Pancreas (tissue), 10 donors: ENCODE results near the gene IL1RAP. TPM values are rescaled to one million over a fixed set of nuclear protein-coding genes. Genes with fewer than 3 reads are reported as not detected.
"Not testable (repeated sequence)": the region's sequence is repeated elsewhere in the genome, so short reads cannot be mapped to it uniquely, and the experiment has no call there.

ENCODE experiments used
- ATAC-seq, 4 donors: fragments of 200-7000 bp; cut with Tn5 transposase; one replicate each; pipeline versions ENCODE4 v1.8.0 to v1.9.1; 2020; ENCODE audit warnings: mild to moderate bottlenecking in 4 of 4, moderate library complexity in 4 of 4
- DNase-seq, 6 donors: peaks; one replicate each; pipeline ENCODE4 v3.0.0-alpha.2; 2020
- FAIRE-seq: peaks from 2 replicates; lab custom pipeline; 2012; peaks lifted over from hg19 to GRCh38; lab: Jason Lieb, UNC
- H3K27ac ChIP-seq, 4 donors: fragments of 200-600 bp; sonication (generic); 1 replicate in 3 of 4; 2 replicates in 1 of 4; pipeline versions ENCODE4 v1.5.0 to v1.8.0; 2020
- H3K27me3 ChIP-seq, 4 donors: fragments of 200-600 bp; one replicate each; pipeline ENCODE4 v1.8.0; 2021
- H3K36me3 ChIP-seq, 3 donors: fragments of 200-600 bp; sonication (generic) in 1 of 3; one replicate each; pipeline versions ENCODE4 v1.5.0 to v1.8.0; 2020 to 2021
- H3K4me1 ChIP-seq, 3 donors: fragments of 200-600 bp; one replicate each; pipeline ENCODE4 v1.8.0; 2021
- H3K4me3 ChIP-seq, 4 donors: fragments of 200-600 bp; sonication (generic) in 2 of 4; one replicate each; pipeline versions ENCODE4 v1.5.0 to v1.8.0; 2020 to 2021
- H3K9me3 ChIP-seq, 4 donors: fragments of 200-600 bp; one replicate each; pipeline ENCODE4 v1.8.0; 2021
- CTCF ChIP-seq, 4 donors: fragments of 200-600 bp; sonication (generic) in 3 of 4; IDR thresholded peaks; one replicate each; pipeline versions ENCODE4 v1.5.0 to v1.8.0; 2021; ENCODE audit warnings: antibody characterized with exemption in 4 of 4
- WGBS, 2 donors: extraction: QIAGEN DNeasy Blood & Tissue Kit; methylation state at CpG; one replicate each; pipeline ENCODE4 v1.1.7; 2013; 5-methylcytosine and 5-hydroxymethylcytosine counted together
- intact Hi-C, 3 donors: fragments of 100-400 bp; cut with DNase I; formaldehyde crosslinking; loops; one replicate each; pipeline versions ENCODE4 v1.11.1 to v1.14.2; 2022
- polyA plus RNA-seq, 2 donors: library from polyadenylated mRNA; stranded (reverse); fragments of 200-250 nt; gene quantifications; one replicate each; pipeline ENCODE4 v1.2.3, GENCODE V29; 2013
- total RNA-seq, 6 donors: library from RNA; stranded (reverse); fragmentation: NEBNext Ultra II Directional in 4 of 6; extraction: Animal tissue kit (Norgen Biotek cat#: 25700) in 4 of 6; gene quantifications; one replicate each; pipeline versions ENCODE4 v1.2.1 to v1.2.4, GENCODE V29; 2021 to 2023
- donor health status: healthy with polysubstance abuse.
- donor health status: DM: no; HTN: no; CAD: no; lungs with moderate emphysema.
- donor health status: DM: no; HTN: no; CAD: no.
- donor health status: control.
- donor health status: control.
- donor health status: Bipolar disorder and iron deficiency.
- donor health status: DM: yes; HTN: yes; CAD: no.
- donor health status: DM: no; HTN: no; CAD: no.
- donor health status: DM: no; HTN: no; CAD: no.
- donor health status: DM: yes; HTN: yes; CAD: no.

IL1RAP gene
- total and polyA plus RNA-seq, 8 donors = 0.49 to 9.3 (median 3.4) TPM

GRCh38 chr3:190517687-190518086 is 3.8 kb downstream of the IL1RAP start:
- H3K36me3 ChIP-seq = no peaks in the 10 kb centered on the region
- FAIRE-seq (no peak), DNase-seq (no peak), ATAC-seq (no peak)
- no peaks in the 10 kb centered on the region for H3K27me3 ChIP-seq
- peaks cover 0 to 4% (median 0%) of the 10 kb centered on the region in 3 donors for H3K4me1 ChIP-seq
- H3K9me3 ChIP-seq = no peaks in the 10 kb centered on the region
- WGBS, 2 donors = 86 to 93% methylated on average over 3 of the region's 3 CpGs
- no peak for TF ChIP-seq CTCF (IDR thresholded peaks at IDR 0.05)
- no peak overlapping the region for H3K27ac ChIP-seq
- no peak overlapping the region for H3K4me3 ChIP-seq
- intact Hi-C loops = no loop called here

GRCh38 chr3:190518531-190518930 is 4.6 kb downstream of the IL1RAP start:
- H3K36me3 ChIP-seq, H3K27me3 ChIP-seq, H3K27ac ChIP-seq, H3K4me3 ChIP-seq, H3K4me1 ChIP-seq, H3K9me3 ChIP-seq, FAIRE-seq, ATAC-seq, intact Hi-C loops, DNase-seq: not testable (repeated sequence)
- WGBS, 2 donors = 86 to 91% methylated on average over 4 of the region's 4 CpGs

GRCh38 chr3:190519886-190520285 is 6.0 kb downstream of the IL1RAP start:
- DNase-seq (no peak), FAIRE-seq (no peak), ATAC-seq (no peak)
- no peaks in the 10 kb centered on the region for H3K4me1 ChIP-seq
- intact Hi-C loops = no loop called here
- no peak overlapping the region for H3K27ac ChIP-seq
- no peaks in the 10 kb centered on the region for H3K9me3 ChIP-seq
- no peak for TF ChIP-seq CTCF (IDR thresholded peaks at IDR 0.05)
- H3K4me3 ChIP-seq = no peak overlapping the region
- H3K27me3 ChIP-seq = no peaks in the 10 kb centered on the region
- 43 to 96% methylated on average over 1 of the region's 1 CpG for WGBS, 2 donors
- no peaks in the 10 kb centered on the region for H3K36me3 ChIP-seq

GRCh38 chr3:190521998-190522397 is 8.1 kb downstream of the IL1RAP start:
- no peak for ATAC-seq
- intact Hi-C loops = no loop called here
- Histone ChIP-seq H3K27ac (no peak overlapping the region), H3K36me3 (no peaks in the 10 kb centered on the region), H3K27me3 (no peaks in the 10 kb centered on the region), H3K4me3 (no peak overlapping the region), H3K4me1 (no peaks in the 10 kb centered on the region), H3K9me3 (no peaks in the 10 kb centered on the region)
- no peak for TF ChIP-seq CTCF (IDR thresholded peaks at IDR 0.05)
- 82 to 95% methylated on average over 3 of the region's 3 CpGs for whole genome bisulfite sequencing, 2 donors
- no peak for FAIRE-seq
- no peak for DNase-seq

- H3K27me3 ChIP-seq = no peaks in the 10 kb centered on the region
- ATAC-seq = no peak
- H3K27ac ChIP-seq = no peak overlapping the region
- H3K36me3 ChIP-seq = no peaks in the 10 kb centered on the region
- intact Hi-C loops = no loop called here
- no peaks in the 10 kb centered on the region for H3K9me3 ChIP-seq
- H3K4me3 ChIP-seq = no peak overlapping the region
- TF ChIP-seq CTCF (IDR thresholded peaks at IDR 0.05) = no peak
- no peak for DNase-seq
- H3K4me1 ChIP-seq = no peaks in the 10 kb centered on the region
- FAIRE-seq = no peak
Observed at GRCh38 chr3:190522621-190523222, 8.8 kb downstream of the IL1RAP start.
